ENCODE measurements around the gene DENND6A. TPM values are rescaled to one million over a fixed set of nuclear protein-coding genes. Genes with fewer than 3 reads are reported as not detected.
A peak's percentile ranks its signal among the peaks of the same experiment; 100 is the strongest.
"Not testable (repeated sequence)": the region's sequence is repeated elsewhere in the genome, so short reads cannot be mapped to it uniquely, and the experiment has no call there.

DENND6A gene
- total and polyA plus RNA-seq, 7 donors, result 6.0 to 51.7 (median 23.8) TPM

DNA sequence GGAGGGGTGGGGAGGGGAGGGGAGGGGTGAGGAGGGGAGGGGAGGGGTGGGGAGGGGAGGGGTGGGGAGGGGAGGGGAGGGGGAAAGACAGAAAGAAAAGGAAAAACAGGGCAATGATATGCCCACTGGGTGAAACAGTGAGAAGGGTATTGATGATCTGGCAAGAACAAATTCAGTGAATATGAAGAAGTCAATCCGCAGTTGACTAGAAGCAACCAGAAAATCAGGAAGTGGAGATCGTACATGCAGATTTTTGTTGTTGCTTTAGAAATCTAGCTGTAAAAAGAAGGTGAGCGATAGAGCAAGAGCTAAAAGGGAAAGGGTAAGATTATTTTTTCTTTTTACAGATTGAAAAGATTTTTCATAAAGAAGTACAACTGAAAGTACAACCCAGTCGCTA is 48.1 kb downstream of the DENND6A start:
- H3K4me3 ChIP-seq, result no peak overlapping the region
- WGBS, 2 donors, result 93% methylated on average over 4 of the region's 4 CpGs
- H3K27ac ChIP-seq, result no peak overlapping the region
- no peaks in the 10 kb centered on the region for H3K4me1 ChIP-seq
- DNase-seq, result no peak
- peaks cover 10 to 68% (median 26%) of the 10 kb centered on the region in 4 donors for H3K36me3 ChIP-seq
- H3K27me3 ChIP-seq, result no peaks in the 10 kb centered on the region
- TF ChIP-seq EP300 (IDR thresholded peaks at IDR 0.05) (no peak), POLR2AphosphoS5 (IDR thresholded peaks at IDR 0.05) (no peak)
- TF ChIP-seq, protein P1, sequence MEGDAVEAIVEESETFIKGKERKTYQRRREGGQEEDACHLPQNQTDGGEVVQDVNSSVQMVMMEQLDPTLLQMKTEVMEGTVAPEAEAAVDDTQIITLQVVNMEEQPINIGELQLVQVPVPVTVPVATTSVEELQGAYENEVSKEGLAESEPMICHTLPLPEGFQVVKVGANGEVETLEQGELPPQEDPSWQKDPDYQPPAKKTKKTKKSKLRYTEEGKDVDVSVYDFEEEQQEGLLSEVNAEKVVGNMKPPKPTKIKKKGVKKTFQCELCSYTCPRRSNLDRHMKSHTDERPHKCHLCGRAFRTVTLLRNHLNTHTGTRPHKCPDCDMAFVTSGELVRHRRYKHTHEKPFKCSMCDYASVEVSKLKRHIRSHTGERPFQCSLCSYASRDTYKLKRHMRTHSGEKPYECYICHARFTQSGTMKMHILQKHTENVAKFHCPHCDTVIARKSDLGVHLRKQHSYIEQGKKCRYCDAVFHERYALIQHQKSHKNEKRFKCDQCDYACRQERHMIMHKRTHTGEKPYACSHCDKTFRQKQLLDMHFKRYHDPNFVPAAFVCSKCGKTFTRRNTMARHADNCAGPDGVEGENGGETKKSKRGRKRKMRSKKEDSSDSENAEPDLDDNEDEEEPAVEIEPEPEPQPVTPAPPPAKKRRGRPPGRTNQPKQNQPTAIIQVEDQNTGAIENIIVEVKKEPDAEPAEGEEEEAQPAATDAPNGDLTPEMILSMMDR (IDR thresholded peaks at IDR 0.05), result no peak
- peaks cover 0 to 3% (median 0%) of the 10 kb centered on the region in 4 donors for H3K9me3 ChIP-seq
- intact Hi-C loops (cut with DNase I), result no loop called here

DNA sequence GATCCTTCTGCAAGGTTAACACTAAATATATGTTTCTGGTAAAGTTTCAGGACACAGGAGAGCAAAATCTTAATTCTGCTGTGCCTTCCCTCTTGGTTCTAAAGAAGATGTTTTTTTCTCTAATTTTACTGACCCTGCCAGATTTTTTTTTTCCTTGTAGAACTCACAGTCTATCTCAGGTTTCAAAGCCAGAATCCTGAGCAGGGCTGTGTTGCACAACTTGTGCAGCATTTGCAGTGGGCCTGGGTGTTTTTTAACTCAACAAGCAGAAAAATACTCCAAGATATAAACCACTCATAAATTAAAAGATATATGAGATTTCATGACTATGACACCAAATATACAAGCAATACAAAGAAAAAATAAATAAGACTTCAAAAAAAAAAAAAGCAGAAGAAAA is 55.5 kb downstream of the DENND6A start:
- Histone ChIP-seq H3K27ac (no peak overlapping the region), H3K27me3 (no peaks in the 10 kb centered on the region), H3K4me3 (no peak overlapping the region), H3K36me3 (peaks cover 7 to 96% (median 39%) of the 10 kb centered on the region in 4 donors), H3K9me3 (no peaks in the 10 kb centered on the region), H3K4me1 (no peaks in the 10 kb centered on the region)
- intact Hi-C loops (cut with DNase I), result no loop called here
- TF ChIP-seq EP300 (IDR thresholded peaks at IDR 0.05) (no peak), POLR2A (IDR thresholded peaks at IDR 0.05) (no peak), POLR2AphosphoS5 (IDR thresholded peaks at IDR 0.05) (no peak)
- TF ChIP-seq, protein P1 (IDR thresholded peaks at IDR 0.05), result no peak
- no peak for DNase-seq

DNA sequence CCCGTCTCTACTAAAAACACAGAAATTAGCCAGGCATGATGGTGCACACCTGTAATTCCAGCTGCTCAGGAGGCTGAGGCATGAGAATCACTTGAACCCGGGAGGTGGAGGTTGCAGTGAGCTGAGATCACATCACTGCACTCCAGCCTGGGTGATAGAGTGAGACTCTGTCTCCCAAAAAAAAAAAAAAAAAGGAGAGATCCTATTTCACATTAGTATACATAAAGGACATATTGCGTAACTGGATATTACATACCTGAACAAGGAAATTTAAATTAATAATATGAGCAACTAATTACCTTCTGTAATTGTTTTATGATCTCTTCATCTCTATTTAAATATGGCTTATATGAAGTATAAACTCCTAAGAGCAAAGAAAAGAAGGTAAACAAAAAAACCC is 58.6 kb downstream of the DENND6A start:
- WGBS, 2 donors, result 96 to 98% methylated on average over 3 of the region's 3 CpGs
- H3K9me3 ChIP-seq; H3K27me3 ChIP-seq; H3K27ac ChIP-seq; H3K4me3 ChIP-seq; DNase-seq; H3K4me1 ChIP-seq; intact Hi-C loops (cut with DNase I): not testable (repeated sequence)
- H3K36me3 ChIP-seq, result peaks cover 7 to 95% (median 46%) of the 10 kb centered on the region in 4 donors

DNA sequence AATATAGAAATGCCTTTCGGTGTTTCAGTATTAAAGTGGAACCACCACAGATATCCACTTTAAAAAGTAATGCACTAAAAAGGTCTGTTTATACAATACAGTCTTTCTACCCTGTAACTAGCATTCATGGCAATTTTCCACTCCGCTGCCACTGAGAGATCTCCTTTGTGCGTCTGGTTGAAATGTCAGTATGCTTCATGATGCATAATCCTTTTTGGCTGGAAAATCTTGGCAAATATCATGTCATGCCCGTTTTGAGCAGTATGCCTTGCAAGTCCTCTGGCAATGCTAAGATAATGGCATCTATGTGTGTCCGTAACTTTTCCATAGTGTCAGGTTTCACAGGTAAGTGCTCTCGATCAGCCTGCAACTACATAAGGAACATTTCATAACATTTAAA is 64.9 kb downstream of the DENND6A start:
- Histone ChIP-seq H3K4me3 (no peak overlapping the region), H3K27me3 (no peaks in the 10 kb centered on the region), H3K4me1 (no peaks in the 10 kb centered on the region), H3K27ac (peak overlapping the region in 1 of 4 donors; percentile 33), H3K9me3 (no peaks in the 10 kb centered on the region), H3K36me3 (peaks cover 27 to 95% (median 40%) of the 10 kb centered on the region in 4 donors)
- WGBS, 2 donors, result 89 to 93% methylated on average over 6 of the region's 6 CpGs
- no peak for DNase-seq
- intact Hi-C loops (cut with DNase I), result no loop called here
- TF ChIP-seq POLR2AphosphoS5 (IDR thresholded peaks at IDR 0.05) (no peak), POLR2A (IDR thresholded peaks at IDR 0.05) (no peak), EP300 (IDR thresholded peaks at IDR 0.05) (no peak)
- TF ChIP-seq, protein P1 (IDR thresholded peaks at IDR 0.05), result no peak

DNA sequence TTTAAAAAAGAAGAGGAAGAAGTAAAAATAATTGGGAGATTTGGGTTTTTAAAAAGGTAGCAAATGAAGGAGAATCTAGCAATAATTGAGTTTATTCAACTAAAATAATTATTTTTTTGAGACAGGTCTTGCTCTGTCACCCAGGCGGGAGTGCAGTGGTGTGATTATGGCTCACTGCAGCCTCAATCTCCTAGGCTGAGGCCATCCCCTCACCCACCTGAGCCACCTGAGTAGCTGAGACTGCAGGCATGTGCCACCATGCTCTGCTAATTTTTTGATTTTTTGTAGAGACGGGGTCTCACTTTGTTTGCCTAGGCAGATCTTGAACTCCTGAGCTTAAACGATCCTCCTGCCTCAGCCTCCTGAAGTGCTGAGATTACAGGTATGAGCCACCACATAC is 68.1 kb downstream of the DENND6A start:
- no peak overlapping the region for H3K4me3 ChIP-seq
- intact Hi-C loops (cut with DNase I), result no loop called here
- TF ChIP-seq POLR2A (IDR thresholded peaks at IDR 0.05), result no peak
- no peak for TF ChIP-seq EP300 (IDR thresholded peaks at IDR 0.05)
- no peak for TF ChIP-seq POLR2AphosphoS5 (IDR thresholded peaks at IDR 0.05)
- TF ChIP-seq, protein P1 (IDR thresholded peaks at IDR 0.05), result no peak
- H3K9me3 ChIP-seq, result no peaks in the 10 kb centered on the region
- H3K4me1 ChIP-seq, result no peaks in the 10 kb centered on the region
- no peaks in the 10 kb centered on the region for H3K27me3 ChIP-seq
- peaks cover 15 to 87% (median 23%) of the 10 kb centered on the region in 4 donors for H3K36me3 ChIP-seq
- 93 to 98% methylated on average over 3 of the region's 3 CpGs for WGBS, 2 donors
- no peak for DNase-seq
- H3K27ac ChIP-seq, result no peak overlapping the region

Measured in sigmoid colon (tissue), 7 donors.